Lung (tissue), 16 donors: Measurements from ENCODE around the gene ALG6. TPM values are rescaled to one million over a fixed set of nuclear protein-coding genes. Genes with fewer than 3 reads are reported as not detected.

Source experiments
- ATAC-seq: fragments of 200-7000 bp; cut with Tn5 transposase; one replicate; pipeline ENCODE4 v1.9.1; 2020; ENCODE audit warnings: moderate number of reproducible peaks; ENCODE audit not compliant: insufficient read depth, low FRiP score
- DNase-seq, 3 donors: peaks; one replicate each; pipeline ENCODE4 v3.0.0-alpha.2; 2013 to 2017
- H3K27ac ChIP-seq, 2 donors: one replicate each; pipeline ENCODE4 v1.5.1; 2013; ENCODE audit warnings: mild to moderate bottlenecking in 2 of 2, moderate library complexity in 2 of 2, control low read depth in 1 of 2, inconsistent platforms in 1 of 2, low read depth in 1 of 2, low read length in 1 of 2
- H3K27me3 ChIP-seq, 3 donors: one replicate each; pipeline ENCODE4 v1.5.1; 2013; ENCODE audit warnings: low read length in 2 of 3; ENCODE audit not compliant: control insufficient read depth in 3 of 3, insufficient read depth in 3 of 3
- H3K36me3 ChIP-seq, 4 donors: one replicate each; pipeline ENCODE4 v1.5.1; 2013; ENCODE audit warnings: low read length in 4 of 4, mild to moderate bottlenecking in 1 of 4, moderate library complexity in 1 of 4; ENCODE audit not compliant: control insufficient read depth in 4 of 4, insufficient read depth in 4 of 4
- H3K4me1 ChIP-seq, 5 donors: one replicate each; pipeline ENCODE4 v1.5.1; 2013; ENCODE audit warnings: low read length in 5 of 5, mild to moderate bottlenecking in 2 of 5, moderate library complexity in 1 of 5; ENCODE audit not compliant: control insufficient read depth in 5 of 5, insufficient read depth in 5 of 5
- H3K4me3 ChIP-seq: one replicate; pipeline ENCODE4 v1.5.1; 2013; ENCODE audit warnings: mild to moderate bottlenecking, control low read depth, moderate library complexity
- H3K9ac ChIP-seq, 2 donors: one replicate each; pipeline ENCODE4 v1.5.1; 2013; ENCODE audit warnings: low read length in 2 of 2, control low read depth in 1 of 2; ENCODE audit not compliant: insufficient read depth in 1 of 2
- H3K9me3 ChIP-seq, 4 donors: one replicate each; pipeline ENCODE4 v1.5.1; 2013; ENCODE audit warnings: low read length in 3 of 4, mild to moderate bottlenecking in 1 of 4, moderate library complexity in 1 of 4; ENCODE audit not compliant: control insufficient read depth in 4 of 4, insufficient read depth in 3 of 4
- WGBS, 2 donors: extraction: QIAGEN DNeasy Blood & Tissue Kit; methylation state at CpG; one replicate each; pipeline ENCODE4 v1.1.7; 2013; 5-methylcytosine and 5-hydroxymethylcytosine counted together
- long read RNA-seq, 5 donors: transcript quantifications; one replicate each; lab custom pipeline, GENCODE V29; 2026
- polyA plus RNA-seq, 2 donors: library from polyadenylated mRNA; stranded (reverse); fragments of 200-250 nt; gene quantifications; one replicate each; pipeline ENCODE4 v1.2.1, GENCODE V29; 2013
- total RNA-seq, 2 donors: library from RNA; depleted of rRNA in 1 of 2; stranded (reverse); fragments of >200 nt in 1 of 2; gene quantifications; one replicate each; pipeline ENCODE4 v1.2.1, GENCODE V29; 2014 to 2021
- TF ChIP-seq, protein P1 (sequence below): IDR thresholded peaks from 2 replicates; pipeline ENCODE4 v1.5.1; 2012; ENCODE audit warnings: mild to moderate bottlenecking; ENCODE audit errors: control extremely low read depth, extremely low read depth
- donor health status: control.
- donor health status: control.
- donor health status: Bipolar disorder and iron deficiency.
- donor health status: healthy.
- donor health status: DM: yes; HTN: yes; CAD: no.

The ALG6 gene
- total RNA-seq (10 to 100 TPM in 1 of 2 donors, 1 to 10 TPM in 1; 8.3 to 25.3 TPM), polyA plus RNA-seq (10 to 100 TPM in 1 of 2 donors, 1 to 10 TPM in 1; 8.2 to 15.2 TPM)
- long read RNA-seq, donor 1, partial matches to known transcripts, result 0 of 10 reads
- long read RNA-seq, donor 1, other reads (novel, unspliced or antisense), result 7 of 10 reads
- long read RNA-seq, donor 2, result 0 reads
- long read RNA-seq, donor 3, partial matches to known transcripts, result 15 of 40 reads
- long read RNA-seq, donor 3, other reads (novel, unspliced or antisense), result 25 of 40 reads
- long read RNA-seq, donor 4, result 0 reads
- long read RNA-seq, donor 5, partial matches to known transcripts, result 0 of 2 reads
- long read RNA-seq, donor 5, other reads (novel, unspliced or antisense), result 0 of 2 reads

DNA sequence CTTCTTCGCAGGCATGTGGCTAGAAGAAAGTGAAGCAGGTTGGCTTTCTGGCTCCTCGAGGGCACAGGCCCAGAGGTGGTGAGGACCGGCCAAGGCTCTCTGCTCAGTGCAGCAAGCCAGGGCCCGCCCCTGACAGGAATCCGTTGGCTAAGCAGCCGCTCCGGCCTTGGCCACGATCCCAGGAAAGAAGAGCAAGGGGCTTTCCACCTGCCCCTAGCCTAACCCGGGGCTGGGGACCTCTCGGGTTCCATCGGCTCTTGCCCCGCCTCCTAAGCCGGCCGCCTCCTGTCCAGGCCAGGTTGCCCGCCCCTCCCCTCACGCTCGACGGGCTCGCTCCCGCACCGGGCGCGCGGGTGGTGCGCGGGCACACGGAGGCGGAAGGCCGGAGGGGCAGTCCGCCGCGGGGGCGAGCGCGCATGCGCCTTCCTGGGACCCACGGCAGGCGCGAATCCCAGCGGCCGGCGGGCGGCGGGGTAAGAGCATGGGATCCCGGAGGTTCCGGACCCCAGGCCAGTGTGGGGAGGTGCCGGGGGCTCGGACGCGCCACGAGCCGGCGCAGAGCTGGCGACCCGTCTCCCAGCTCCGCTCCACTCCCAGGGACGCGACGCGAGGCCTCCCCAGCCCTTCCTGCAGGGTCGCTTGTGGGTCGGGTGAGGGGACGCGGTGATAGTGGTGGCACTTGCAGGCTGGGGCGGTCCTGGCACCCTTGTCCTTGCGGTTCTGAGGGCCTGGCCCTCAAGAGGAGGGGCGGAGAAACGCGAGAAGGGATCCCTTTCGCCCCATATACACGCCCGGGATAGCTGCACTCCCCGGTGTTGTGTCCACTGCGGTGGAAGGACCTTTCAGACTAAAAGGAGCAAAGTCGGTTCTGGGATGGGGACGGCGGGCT, at the start of gene ALG6:
TSS of gene ALG6 (plus strand) at position 413 of the 889 bp plus-strand sequence. CDS start 3,351 bp downstream, outside the sequence.
- TF ChIP-seq, protein P1, sequence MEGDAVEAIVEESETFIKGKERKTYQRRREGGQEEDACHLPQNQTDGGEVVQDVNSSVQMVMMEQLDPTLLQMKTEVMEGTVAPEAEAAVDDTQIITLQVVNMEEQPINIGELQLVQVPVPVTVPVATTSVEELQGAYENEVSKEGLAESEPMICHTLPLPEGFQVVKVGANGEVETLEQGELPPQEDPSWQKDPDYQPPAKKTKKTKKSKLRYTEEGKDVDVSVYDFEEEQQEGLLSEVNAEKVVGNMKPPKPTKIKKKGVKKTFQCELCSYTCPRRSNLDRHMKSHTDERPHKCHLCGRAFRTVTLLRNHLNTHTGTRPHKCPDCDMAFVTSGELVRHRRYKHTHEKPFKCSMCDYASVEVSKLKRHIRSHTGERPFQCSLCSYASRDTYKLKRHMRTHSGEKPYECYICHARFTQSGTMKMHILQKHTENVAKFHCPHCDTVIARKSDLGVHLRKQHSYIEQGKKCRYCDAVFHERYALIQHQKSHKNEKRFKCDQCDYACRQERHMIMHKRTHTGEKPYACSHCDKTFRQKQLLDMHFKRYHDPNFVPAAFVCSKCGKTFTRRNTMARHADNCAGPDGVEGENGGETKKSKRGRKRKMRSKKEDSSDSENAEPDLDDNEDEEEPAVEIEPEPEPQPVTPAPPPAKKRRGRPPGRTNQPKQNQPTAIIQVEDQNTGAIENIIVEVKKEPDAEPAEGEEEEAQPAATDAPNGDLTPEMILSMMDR, result no peak
- Histone ChIP-seq H3K27me3 (no peaks in the 10 kb centered on the region), H3K36me3 (peaks cover 0 to 3% (median 1%) of the 10 kb centered on the region in 4 donors), H3K4me1 (peaks cover 0 to 3% (median 0%) of the 10 kb centered on the region in 5 donors), H3K4me3 (peak within 1 kb of the TSS; percentile 73), H3K9ac (peak within 1 kb of the TSS in 1 of 2 donors; percentile 84), H3K27ac (peak within 1 kb of the TSS; percentile 65 to 82), H3K9me3 (no peaks in the 10 kb centered on the region)
- 1% methylated on average over 65 to 77 of the region's 77 CpGs for WGBS, 2 donors
- ATAC-seq (peak; percentile 100), DNase-seq (peak; percentile 95 to 98 (median 96))

DNA sequence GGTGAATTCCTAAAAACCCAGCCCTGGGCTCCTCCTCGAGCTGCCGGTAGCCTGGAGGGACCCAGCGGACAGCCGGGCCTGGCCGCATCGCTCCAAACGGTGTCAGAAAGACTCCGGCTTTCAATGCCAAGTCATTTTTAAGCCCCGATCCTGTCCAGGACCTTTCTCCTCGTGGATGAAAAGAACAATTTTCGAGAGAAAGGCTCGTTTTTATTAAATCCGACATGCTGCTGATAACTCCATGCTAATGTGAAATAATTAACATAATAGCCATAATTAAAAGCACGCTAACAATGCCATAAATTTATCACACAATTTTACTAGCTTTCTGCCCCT, 49.6 kb upstream of the ALG6 start:
- peaks cover 0 to 20% (median 0%) of the 10 kb centered on the region in 4 donors for H3K9me3 ChIP-seq
- H3K27ac ChIP-seq, result no peak overlapping the region
- peaks cover 0 to 94% (median 82%) of the 10 kb centered on the region in 3 donors for H3K27me3 ChIP-seq
- peaks cover 0 to 16% (median 0%) of the 10 kb centered on the region in 5 donors for H3K4me1 ChIP-seq
- WGBS, 2 donors, result 8 to 13% methylated on average over 14 of the region's 14 CpGs
- ATAC-seq, result no peak
- no peak overlapping the region for H3K4me3 ChIP-seq
- no peak for DNase-seq
- no peaks in the 10 kb centered on the region for H3K36me3 ChIP-seq
- no peak overlapping the region for H3K9ac ChIP-seq
- TF ChIP-seq, protein P1, result no peak

DNA sequence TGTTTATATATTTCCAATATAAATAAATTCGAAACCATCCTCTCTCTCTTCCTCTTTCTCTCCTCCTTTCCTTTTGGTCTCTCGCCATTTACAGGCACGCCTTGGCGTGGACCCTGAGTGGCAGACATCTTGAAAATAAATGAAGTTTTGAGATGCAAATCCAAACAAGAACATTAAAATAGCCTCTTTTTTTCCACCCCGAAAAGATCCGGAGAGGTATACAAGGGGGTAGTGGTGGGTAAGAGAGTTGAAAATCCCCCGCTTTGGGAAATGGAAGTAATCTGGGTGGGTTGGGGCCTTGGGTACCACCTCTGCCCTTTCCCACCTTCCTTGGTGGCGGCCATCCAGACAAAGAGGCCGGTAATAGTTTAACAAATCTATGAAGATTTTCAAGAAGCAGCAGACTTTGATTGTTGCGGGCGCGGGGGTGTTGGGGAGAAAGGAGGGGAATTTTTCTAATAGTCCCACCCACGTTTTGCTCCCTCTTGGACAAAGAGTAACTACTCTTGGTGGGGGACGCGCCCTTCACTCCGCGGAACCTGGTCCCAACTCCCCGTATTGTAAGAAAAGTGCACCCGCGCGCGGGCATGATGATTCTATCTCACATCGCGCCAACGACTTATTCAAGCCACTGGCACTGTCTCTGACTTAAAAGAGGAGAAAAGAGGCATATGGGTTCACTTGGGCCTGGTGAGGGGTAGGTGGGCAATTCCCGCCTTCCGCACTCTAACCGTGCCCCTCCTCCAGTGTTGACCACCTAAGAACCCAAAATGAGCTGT, 49.0 kb upstream of the ALG6 start:
- WGBS, 2 donors, result 16 to 18% methylated on average over 28 of the region's 28 CpGs
- ATAC-seq (no peak), DNase-seq (peak in 1 of 3 donors; percentile 20)
- no peak overlapping the region for H3K9ac ChIP-seq
- peaks cover 0 to 16% (median 0%) of the 10 kb centered on the region in 5 donors for H3K4me1 ChIP-seq
- no peak overlapping the region for H3K27ac ChIP-seq
- TF ChIP-seq, protein P1, result no peak
- peaks cover 0 to 90% (median 77%) of the 10 kb centered on the region in 3 donors for H3K27me3 ChIP-seq
- H3K36me3 ChIP-seq, result no peaks in the 10 kb centered on the region
- no peak overlapping the region for H3K4me3 ChIP-seq
- peaks cover 0 to 23% (median 0%) of the 10 kb centered on the region in 4 donors for H3K9me3 ChIP-seq
